Cardiac muscle cell (in vitro differentiated cells and primary cell): ENCODE results near the gene TRAPPC11. TPM values are rescaled to one million over a fixed set of nuclear protein-coding genes. Genes with fewer than 3 reads are reported as not detected.
"Not testable (repeated sequence)": the region's sequence is repeated elsewhere in the genome, so short reads cannot be mapped to it uniquely, and the experiment has no call there.

ENCODE experiments used
- DNase-seq, 2 donors: peaks; one replicate each; pipeline versions ENCODE4 v3.0.0 to v3.0.0-alpha.2; 2010 to 2017; ENCODE audit warnings: low read depth in 1 of 2, low spot score in 1 of 2
- H3K27ac ChIP-seq: fragments of 200-600 bp; sonication (generic); 2 replicates; pipeline ENCODE4 v1.5.1; 2016
- H3K27me3 ChIP-seq: fragments of 200-600 bp; sonication (generic); 2 replicates; pipeline ENCODE4 v1.6.0; 2016; ENCODE audit warnings: control low read depth
- H3K36me3 ChIP-seq: fragments of 200-600 bp; sonication (generic); 2 replicates; pipeline ENCODE4 v1.5.1; 2016; ENCODE audit warnings: control low read depth
- H3K4me1 ChIP-seq: fragments of 200-600 bp; sonication (generic); 2 replicates; pipeline ENCODE4 v1.8.1; 2017; ENCODE audit warnings: low read depth, mild to moderate bottlenecking, mixed run types
- H3K4me3 ChIP-seq: fragments of 200-600 bp; sonication (generic); 2 replicates; pipeline ENCODE4 v1.5.1; 2016; ENCODE audit warnings: mild to moderate bottlenecking
- H3K9me3 ChIP-seq: fragments of 200-600 bp; sonication (generic); 2 replicates; pipeline ENCODE4 v1.5.1; 2017; ENCODE audit warnings: low read depth, mild to moderate bottlenecking, control low read depth
- polyA plus RNA-seq: library from polyadenylated mRNA; unstranded; fragments of >200 nt; fragmentation: Nextera tagmentation; extraction: Ambion mirVana; gene quantifications from 2 replicates; pipeline ENCODE4 v1.2.1, GENCODE V29; 2016
- total RNA-seq: library from RNA; depleted of rRNA; stranded (reverse); fragments of >200 nt; gene quantifications from 2 replicates; pipeline ENCODE4 v1.2.3, GENCODE V29; 2016
- TF ChIP-seq, protein P1 (sequence below): IDR thresholded peaks from 2 replicates; pipeline ENCODE4 v1.5.1; 2012; ENCODE audit warnings: low read depth, mild to moderate bottlenecking, low read length

TRAPPC11 gene
- total and polyA plus RNA-seq, 2 experiments from 2014 or later, result 15.8 to 45.7 TPM

DNA sequence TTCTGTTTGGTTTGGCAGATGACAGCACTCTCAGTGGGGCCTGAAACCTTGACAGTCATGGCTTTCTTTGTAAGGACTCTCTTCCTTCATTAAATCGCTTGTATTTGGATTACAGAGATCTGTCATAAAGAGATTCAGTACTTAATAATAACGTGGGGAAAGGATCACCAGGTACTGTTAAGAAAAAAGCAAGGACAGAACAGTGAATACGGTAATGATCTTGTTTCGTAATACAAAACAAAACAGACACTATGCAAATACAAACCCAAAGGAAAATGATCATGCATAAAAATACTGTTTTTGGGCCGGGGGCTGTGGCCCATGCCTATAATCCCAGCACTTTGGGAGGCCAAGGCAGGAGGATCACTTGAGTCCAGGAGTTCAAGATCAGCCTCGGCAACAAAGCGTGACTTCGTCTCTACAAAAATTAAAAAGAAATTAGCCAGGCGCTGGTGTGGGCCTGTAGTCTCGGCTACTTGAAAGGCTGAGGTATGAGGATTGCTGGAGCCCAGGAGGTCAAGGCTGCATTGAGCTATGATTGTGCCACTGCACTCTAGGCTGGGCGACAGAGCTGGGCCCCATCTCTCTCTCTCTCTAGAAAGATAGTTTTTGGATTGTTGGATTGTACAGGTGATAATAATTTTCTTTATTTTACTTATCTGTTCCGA lies 64.6 kb downstream of the TRAPPC11 start:
- no peaks in the 10 kb centered on the region for H3K36me3 ChIP-seq
- no peaks in the 10 kb centered on the region for H3K9me3 ChIP-seq
- no peak for DNase-seq
- no peaks in the 10 kb centered on the region for H3K4me1 ChIP-seq
- H3K27ac ChIP-seq, result no peak overlapping the region
- no peak overlapping the region for H3K4me3 ChIP-seq
- TF ChIP-seq, protein P1, sequence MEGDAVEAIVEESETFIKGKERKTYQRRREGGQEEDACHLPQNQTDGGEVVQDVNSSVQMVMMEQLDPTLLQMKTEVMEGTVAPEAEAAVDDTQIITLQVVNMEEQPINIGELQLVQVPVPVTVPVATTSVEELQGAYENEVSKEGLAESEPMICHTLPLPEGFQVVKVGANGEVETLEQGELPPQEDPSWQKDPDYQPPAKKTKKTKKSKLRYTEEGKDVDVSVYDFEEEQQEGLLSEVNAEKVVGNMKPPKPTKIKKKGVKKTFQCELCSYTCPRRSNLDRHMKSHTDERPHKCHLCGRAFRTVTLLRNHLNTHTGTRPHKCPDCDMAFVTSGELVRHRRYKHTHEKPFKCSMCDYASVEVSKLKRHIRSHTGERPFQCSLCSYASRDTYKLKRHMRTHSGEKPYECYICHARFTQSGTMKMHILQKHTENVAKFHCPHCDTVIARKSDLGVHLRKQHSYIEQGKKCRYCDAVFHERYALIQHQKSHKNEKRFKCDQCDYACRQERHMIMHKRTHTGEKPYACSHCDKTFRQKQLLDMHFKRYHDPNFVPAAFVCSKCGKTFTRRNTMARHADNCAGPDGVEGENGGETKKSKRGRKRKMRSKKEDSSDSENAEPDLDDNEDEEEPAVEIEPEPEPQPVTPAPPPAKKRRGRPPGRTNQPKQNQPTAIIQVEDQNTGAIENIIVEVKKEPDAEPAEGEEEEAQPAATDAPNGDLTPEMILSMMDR, result no peak
- H3K27me3 ChIP-seq, result peaks cover 19% of the 10 kb centered on the region

DNA sequence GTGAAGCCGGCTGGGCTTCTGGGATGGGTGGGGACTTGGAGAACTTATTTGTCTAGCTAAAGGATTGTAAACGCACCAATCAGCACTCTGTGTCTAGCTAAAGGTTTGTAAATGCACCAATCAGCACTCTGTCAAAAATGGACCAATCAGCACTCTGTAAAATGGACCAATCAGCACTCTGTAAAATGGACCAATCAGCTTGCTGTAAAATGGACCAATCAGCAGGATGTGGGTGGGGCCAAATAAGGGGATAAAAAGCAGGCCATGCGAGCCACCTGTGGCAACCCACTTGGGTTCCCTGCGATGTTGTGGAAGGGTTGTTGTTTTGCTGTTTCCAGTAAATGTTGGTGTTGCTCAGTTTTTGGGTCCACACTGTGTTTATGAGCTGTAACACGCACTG lies 66.5 kb downstream of the TRAPPC11 start:
- H3K9me3 ChIP-seq, H3K27ac ChIP-seq, H3K4me1 ChIP-seq, DNase-seq, H3K36me3 ChIP-seq, H3K4me3 ChIP-seq: not testable (repeated sequence)
- peaks cover 19% of the 10 kb centered on the region for H3K27me3 ChIP-seq

DNA sequence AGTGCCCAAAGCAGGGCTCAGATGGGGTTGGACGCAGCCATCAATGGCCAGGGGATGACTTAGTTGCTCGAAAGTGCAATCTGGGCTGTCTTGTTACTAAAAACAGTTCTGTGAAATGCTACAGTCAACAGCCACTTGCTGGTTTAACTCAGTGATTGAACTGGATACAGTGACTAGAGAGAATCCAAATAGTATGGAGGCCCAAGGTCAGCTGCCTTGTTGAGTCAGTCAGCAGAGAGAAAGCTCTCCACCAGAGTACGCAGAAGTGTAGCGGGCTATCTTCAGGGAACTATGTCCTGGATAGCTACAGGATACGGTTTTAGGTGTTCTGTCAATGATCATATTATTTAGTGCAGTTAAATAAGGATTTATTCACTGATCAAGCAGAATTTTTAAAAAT lies 68.4 kb downstream of the TRAPPC11 start:
- Histone ChIP-seq H3K9me3 (no peaks in the 10 kb centered on the region), H3K4me1 (no peaks in the 10 kb centered on the region), H3K36me3 (no peaks in the 10 kb centered on the region), H3K27me3 (peaks cover 15% of the 10 kb centered on the region), H3K27ac (no peak overlapping the region), H3K4me3 (no peak overlapping the region)
- TF ChIP-seq, protein P1, result no peak
- no peak for DNase-seq

DNA sequence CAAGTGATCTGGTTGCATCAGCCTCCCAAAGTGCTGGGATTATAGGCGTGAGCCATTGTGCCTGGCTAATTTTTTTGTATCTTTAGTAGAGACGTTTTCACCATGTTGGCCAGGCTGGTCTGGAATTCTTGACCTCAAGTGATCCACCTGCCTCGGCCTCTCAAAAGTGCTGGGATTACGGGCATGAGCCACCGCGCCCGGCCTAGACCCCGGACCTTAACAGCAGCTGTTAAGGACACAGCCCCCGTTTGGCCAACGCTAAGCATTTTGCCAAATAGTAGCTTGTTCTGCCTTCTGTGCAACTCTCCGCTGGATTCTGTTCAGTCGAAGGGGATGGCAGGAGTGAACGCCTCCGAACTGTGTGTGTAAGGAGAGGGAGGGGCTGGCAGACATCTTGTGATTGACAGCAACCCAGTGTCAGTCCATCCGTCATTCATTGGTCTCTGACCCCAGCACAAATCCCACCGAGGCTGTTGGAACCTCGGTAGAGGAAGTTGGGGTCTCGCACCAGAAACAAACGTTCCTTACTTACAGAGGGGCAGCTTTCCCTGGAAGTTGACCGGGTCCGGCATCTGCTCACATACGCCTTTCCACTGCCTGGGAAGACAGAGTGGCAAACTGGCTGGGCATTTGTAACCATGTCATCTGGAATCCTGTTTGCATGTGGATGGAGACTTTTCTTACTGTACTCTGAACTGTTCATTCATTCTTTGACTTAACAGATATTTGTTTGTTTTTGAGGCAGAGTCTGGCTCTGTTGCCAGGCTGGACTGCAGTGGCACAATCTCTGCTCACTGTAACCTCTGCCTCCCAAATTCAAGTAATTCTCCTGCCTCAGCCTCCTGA lies 69.4 kb downstream of the TRAPPC11 start:
- H3K27ac ChIP-seq, result no peak overlapping the region
- no peaks in the 10 kb centered on the region for H3K4me1 ChIP-seq
- H3K4me3 ChIP-seq, result no peak overlapping the region
- DNase-seq, result no peak
- no peaks in the 10 kb centered on the region for H3K36me3 ChIP-seq
- no peaks in the 10 kb centered on the region for H3K9me3 ChIP-seq
- peaks cover 9% of the 10 kb centered on the region for H3K27me3 ChIP-seq
- TF ChIP-seq, protein P1, result no peak

DNA sequence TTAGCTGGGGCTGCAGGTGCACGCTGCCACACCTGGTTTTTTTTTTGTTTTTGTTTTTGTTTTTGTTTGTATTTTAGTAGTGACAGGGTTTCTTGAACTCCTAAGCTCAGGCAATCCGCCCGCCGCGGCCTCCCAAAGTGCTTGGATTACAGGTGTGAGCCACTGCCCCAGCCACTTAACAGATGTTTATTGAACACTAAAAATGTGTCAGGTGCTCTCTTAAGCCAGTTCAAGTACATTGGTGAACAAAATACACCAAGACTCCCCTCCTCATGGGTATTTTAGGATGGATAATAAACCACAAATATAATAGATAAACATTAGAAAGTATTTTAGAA lies 69.9 kb downstream of the TRAPPC11 start:
- H3K27ac ChIP-seq, result no peak overlapping the region
- peaks cover 3% of the 10 kb centered on the region for H3K27me3 ChIP-seq
- H3K4me1 ChIP-seq, result no peaks in the 10 kb centered on the region
- H3K36me3 ChIP-seq, result no peaks in the 10 kb centered on the region
- DNase-seq, result no peak
- no peaks in the 10 kb centered on the region for H3K9me3 ChIP-seq
- TF ChIP-seq, protein P1, result no peak
- H3K4me3 ChIP-seq, result no peak overlapping the region
